A549 (cell line): ENCODE data around the gene CAV2.

Experiments
- CEBPB ChIP-seq, 2 experiments: fragments of >200 bp in 1 of 2; sonication (Bioruptor Twin) in 1 of 2; formaldehyde crosslinking in 1 of 2; IDR thresholded peaks; 2 replicates each; pipeline ENCODE4 v1.6.1; 2012 to 2016
- CTCF ChIP-seq: fragments of >200 bp; sonication (Bioruptor Twin); formaldehyde crosslinking; IDR thresholded peaks from 3 replicates; pipeline ENCODE4 v1.5.1; 2016
- HDAC2 ChIP-seq: fragments of 200-600 bp; sonication (generic); IDR thresholded peaks from 2 replicates; pipeline ENCODE4 v1.6.1; 2016
- MAFK ChIP-seq: fragments of 450-650 bp; IDR thresholded peaks from 2 replicates; pipeline ENCODE4 v1.6.1; 2014; ENCODE audit not compliant: partially characterized antibody
- NPAS2 ChIP-seq: fragments of 250-450 bp; sonication (Bioruptor Pico); IDR thresholded peaks from 2 replicates; pipeline ENCODE4 v1.8.0; 2022; ENCODE audit warnings: mild to moderate bottlenecking, moderate library complexity, borderline replicate concordance
- POLR2A ChIP-seq: IDR thresholded peaks from 2 replicates; pipeline ENCODE4 v1.6.1; 2012; ENCODE audit warnings: mild to moderate bottlenecking, low read length
- TF ChIP-seq, protein P1 (sequence below): IDR thresholded peaks from 2 replicates; pipeline ENCODE4 v1.6.1; 2012

- TF ChIP-seq CTCF: no peak
- no peak for TF ChIP-seq CEBPB (IDR thresholded peaks at IDR 0.05)
- no peak for TF ChIP-seq MAFK
- no peak for TF ChIP-seq HDAC2
- TF ChIP-seq NPAS2 (CRISPR knock-in tag): no peak
- TF ChIP-seq POLR2A: no peak
- TF ChIP-seq, protein P1, sequence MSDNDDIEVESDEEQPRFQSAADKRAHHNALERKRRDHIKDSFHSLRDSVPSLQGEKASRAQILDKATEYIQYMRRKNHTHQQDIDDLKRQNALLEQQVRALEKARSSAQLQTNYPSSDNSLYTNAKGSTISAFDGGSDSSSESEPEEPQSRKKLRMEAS: no peak
These were observed 44.0 kb upstream of the CAV2 start for GRCh38 chr7:116455499-116455898.
